SK-N-SH treated with all-trans-retinoic acid at 6 μM for 48 hours (cell line): ENCODE results near the gene NUPR2.
"Not testable (repeated sequence)": the region's sequence is repeated elsewhere in the genome, so short reads cannot be mapped to it uniquely, and the experiment has no call there.

ENCODE experiments used
- ARNTL ChIP-seq: fragments of 450-650 bp; formaldehyde crosslinking; IDR thresholded peaks from 2 replicates; pipeline ENCODE4 v1.5.0; 2020; ENCODE audit warnings: low read depth, mild to moderate bottlenecking, moderate library complexity, borderline replicate concordance
- BACH2 ChIP-seq: fragments of 250-450 bp; sonication (Bioruptor Pico); IDR thresholded peaks from 2 replicates; pipeline ENCODE4 v1.9.0; 2021; ENCODE audit warnings: mild to moderate bottlenecking, borderline replicate concordance
- CSDC2 ChIP-seq: fragments of 250-450 bp; sonication (Bioruptor Pico); IDR thresholded peaks from 2 replicates; pipeline ENCODE4 v1.5.0; 2020; ENCODE audit warnings: mild to moderate bottlenecking, moderate library complexity
- ESRRG ChIP-seq: fragments of 250-450 bp; sonication (Bioruptor Pico); IDR thresholded peaks from 2 replicates; pipeline ENCODE4 v1.6.1; 2021; ENCODE audit warnings: mild to moderate bottlenecking
- ISL1 ChIP-seq: fragments of 250-450 bp; sonication (Bioruptor Pico); IDR thresholded peaks from 2 replicates; pipeline ENCODE4 v2.1.2; 2022; ENCODE audit warnings: mild to moderate bottlenecking, moderate library complexity
- OSR1 ChIP-seq: fragments of 250-450 bp; sonication (Bioruptor Pico); IDR thresholded peaks from 2 replicates; pipeline ENCODE4 v1.8.0; 2022; ENCODE audit warnings: moderate library complexity, mild to moderate bottlenecking, inconsistent platforms
- PPARA ChIP-seq: fragments of 250-450 bp; sonication (Bioruptor Pico); IDR thresholded peaks from 2 replicates; pipeline ENCODE4 v1.5.0; 2020; ENCODE audit warnings: mild to moderate bottlenecking, borderline replicate concordance
- RARB ChIP-seq: fragments of 250-450 bp; sonication (Bioruptor Pico); IDR thresholded peaks from 2 replicates; pipeline ENCODE4 v1.8.0; 2021; ENCODE audit warnings: mild to moderate bottlenecking, moderate library complexity
- SNAI2 ChIP-seq: fragments of 250-450 bp; sonication (Bioruptor Pico); IDR thresholded peaks from 2 replicates; pipeline ENCODE4 v1.5.0; 2020; ENCODE audit warnings: mild to moderate bottlenecking, moderate library complexity
- TCF4 ChIP-seq: fragments of 250-450 bp; sonication (Bioruptor Pico); IDR thresholded peaks from 2 replicates; pipeline ENCODE4 v1.8.0; 2021; ENCODE audit warnings: mild to moderate bottlenecking, moderate library complexity, borderline replicate concordance
- ZNF70 ChIP-seq: fragments of 450-650 bp; formaldehyde crosslinking; IDR thresholded peaks from 2 replicates; pipeline ENCODE4 v1.5.0; 2020; ENCODE audit warnings: mild to moderate bottlenecking, moderate library complexity
- ZNF8 ChIP-seq: fragments of 450-650 bp; formaldehyde crosslinking; IDR thresholded peaks from 2 replicates; pipeline ENCODE4 v1.5.0; 2020; ENCODE audit warnings: mild to moderate bottlenecking, moderate library complexity
- TF ChIP-seq, protein P1 (sequence below): fragments of 250-450 bp; sonication (Bioruptor Pico); IDR thresholded peaks from 2 replicates; pipeline ENCODE4 v1.8.0; 2020; ENCODE audit warnings: mild to moderate bottlenecking, moderate library complexity, borderline replicate concordance
- TF ChIP-seq, protein P2 (sequence below): fragments of 250-450 bp; sonication (Bioruptor Pico); IDR thresholded peaks from 2 replicates; pipeline ENCODE4 v1.8.0; 2021; ENCODE audit warnings: low read depth, mild to moderate bottlenecking, moderate library complexity, borderline replicate concordance

DNA sequence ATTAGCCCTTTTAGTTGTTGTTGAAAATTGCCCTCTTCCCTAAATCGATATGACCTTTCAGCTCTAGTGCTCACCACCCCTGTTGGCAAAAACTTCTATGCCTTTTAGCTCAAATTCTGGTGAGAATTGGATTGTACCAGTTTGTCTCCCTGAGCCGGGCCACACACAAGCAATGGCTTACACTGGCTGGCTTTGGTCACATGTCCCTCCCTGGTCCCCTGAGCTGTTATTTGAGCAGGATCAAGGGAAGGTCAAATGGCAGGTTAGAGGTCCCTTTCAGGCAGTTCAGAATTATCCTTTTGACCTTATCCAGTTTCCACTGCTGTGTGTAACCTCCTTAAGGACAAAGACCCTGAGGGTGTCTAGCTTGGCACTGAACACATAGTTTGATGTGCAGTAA, 14.8 kb upstream of the NUPR2 start:
- not testable (repeated sequence) for TF ChIP-seq ESRRG; RARB; ARNTL (CRISPR knock-in tag); BACH2 (CRISPR knock-in tag); SNAI2 (CRISPR knock-in tag); ISL1 (CRISPR knock-in tag); ZNF8 (CRISPR knock-in tag); PPARA (CRISPR knock-in tag); CSDC2; ZNF70 (CRISPR knock-in tag); TCF4; OSR1 (CRISPR knock-in tag)
- TF ChIP-seq, protein P1, sequence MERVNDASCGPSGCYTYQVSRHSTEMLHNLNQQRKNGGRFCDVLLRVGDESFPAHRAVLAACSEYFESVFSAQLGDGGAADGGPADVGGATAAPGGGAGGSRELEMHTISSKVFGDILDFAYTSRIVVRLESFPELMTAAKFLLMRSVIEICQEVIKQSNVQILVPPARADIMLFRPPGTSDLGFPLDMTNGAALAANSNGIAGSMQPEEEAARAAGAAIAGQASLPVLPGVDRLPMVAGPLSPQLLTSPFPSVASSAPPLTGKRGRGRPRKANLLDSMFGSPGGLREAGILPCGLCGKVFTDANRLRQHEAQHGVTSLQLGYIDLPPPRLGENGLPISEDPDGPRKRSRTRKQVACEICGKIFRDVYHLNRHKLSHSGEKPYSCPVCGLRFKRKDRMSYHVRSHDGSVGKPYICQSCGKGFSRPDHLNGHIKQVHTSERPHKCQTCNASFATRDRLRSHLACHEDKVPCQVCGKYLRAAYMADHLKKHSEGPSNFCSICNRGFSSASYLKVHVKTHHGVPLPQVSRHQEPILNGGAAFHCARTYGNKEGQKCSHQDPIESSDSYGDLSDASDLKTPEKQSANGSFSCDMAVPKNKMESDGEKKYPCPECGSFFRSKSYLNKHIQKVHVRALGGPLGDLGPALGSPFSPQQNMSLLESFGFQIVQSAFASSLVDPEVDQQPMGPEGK (CRISPR knock-in tag): not testable (repeated sequence)
- TF ChIP-seq, protein P2, sequence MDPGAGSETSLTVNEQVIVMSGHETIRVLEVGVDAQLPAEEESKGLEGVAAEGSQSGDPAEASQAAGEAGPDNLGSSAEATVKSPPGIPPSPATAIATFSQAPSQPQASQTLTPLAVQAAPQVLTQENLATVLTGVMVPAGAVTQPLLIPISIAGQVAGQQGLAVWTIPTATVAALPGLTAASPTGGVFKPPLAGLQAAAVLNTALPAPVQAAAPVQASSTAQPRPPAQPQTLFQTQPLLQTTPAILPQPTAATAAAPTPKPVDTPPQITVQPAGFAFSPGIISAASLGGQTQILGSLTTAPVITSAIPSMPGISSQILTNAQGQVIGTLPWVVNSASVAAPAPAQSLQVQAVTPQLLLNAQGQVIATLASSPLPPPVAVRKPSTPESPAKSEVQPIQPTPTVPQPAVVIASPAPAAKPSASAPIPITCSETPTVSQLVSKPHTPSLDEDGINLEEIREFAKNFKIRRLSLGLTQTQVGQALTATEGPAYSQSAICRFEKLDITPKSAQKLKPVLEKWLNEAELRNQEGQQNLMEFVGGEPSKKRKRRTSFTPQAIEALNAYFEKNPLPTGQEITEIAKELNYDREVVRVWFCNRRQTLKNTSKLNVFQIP (CRISPR knock-in tag): not testable (repeated sequence)
